Right cardiac atrium (tissue), 5 donors: ENCODE results near the gene CDC6. TPM values are rescaled to one million over a fixed set of nuclear protein-coding genes. Genes with fewer than 3 reads are reported as not detected.
A peak's percentile ranks its signal among the peaks of the same experiment; 100 is the strongest.

ENCODE experiments used
- ATAC-seq, 2 donors: fragments of 200-7000 bp; cut with Tn5 transposase; one replicate each; pipeline versions ENCODE4 v1.8.0 to v1.9.1; 2020; ENCODE audit warnings: moderate library complexity in 2 of 2, mild to moderate bottlenecking in 1 of 2
- DNase-seq, 3 donors: peaks; one replicate each; pipeline ENCODE4 v3.0.0-alpha.2; 2020
- H3K27ac ChIP-seq: one replicate; pipeline ENCODE4 v1.5.1; 2013; ENCODE audit warnings: mild to moderate bottlenecking, low read length, control low read depth, moderate library complexity
- H3K27me3 ChIP-seq: one replicate; pipeline ENCODE4 v1.6.1; 2013; ENCODE audit not compliant: control insufficient read depth, insufficient read depth
- H3K4me1 ChIP-seq: one replicate; pipeline ENCODE4 v1.6.1; 2013; ENCODE audit warnings: low read length; ENCODE audit not compliant: control insufficient read depth, insufficient read depth
- H3K4me3 ChIP-seq: one replicate; pipeline ENCODE4 v1.5.1; 2013; ENCODE audit warnings: low read length, control low read depth
- H3K9me3 ChIP-seq: one replicate; pipeline ENCODE4 v1.6.1; 2013; ENCODE audit warnings: low read length; ENCODE audit not compliant: control insufficient read depth
- WGBS: extraction: QIAGEN DNeasy Blood & Tissue Kit; methylation state at CpG from one replicate; pipeline ENCODE4 v1.1.7; 2013; 5-methylcytosine and 5-hydroxymethylcytosine counted together
- intact Hi-C, 4 donors: fragments of 100-400 bp; cut with DNase I; formaldehyde crosslinking; loops; one replicate each; pipeline versions ENCODE4 v1.11.0 to v1.14.0; 2022 to 2023
- polyA plus RNA-seq: library from polyadenylated mRNA; stranded (reverse); fragments of 200-250 nt; gene quantifications from one replicate; pipeline ENCODE4 v1.2.3, GENCODE V29; 2013
- total RNA-seq, 4 donors: library from RNA; stranded (reverse); fragmentation: NEBNext Ultra II Directional; extraction: Animal tissue kit (Norgen Biotek cat#: 25700); gene quantifications; one replicate each; pipeline ENCODE4 v1.2.1, GENCODE V29; 2021
- donor health status: healthy with polysubstance abuse.
- donor health status: DM: no; HTN: yes; CAD: no.
- donor health status: DM: no; HTN: no; CAD: no.
- donor health status: DM: no; HTN: yes; CAD: no; lungs with severe emphysema.
- donor health status: DM: yes; HTN: yes; CAD: no.

Gene CDC6
- total and polyA plus RNA-seq, 5 donors: 0.36 to 1.8 (median 1.2) TPM

DNA sequence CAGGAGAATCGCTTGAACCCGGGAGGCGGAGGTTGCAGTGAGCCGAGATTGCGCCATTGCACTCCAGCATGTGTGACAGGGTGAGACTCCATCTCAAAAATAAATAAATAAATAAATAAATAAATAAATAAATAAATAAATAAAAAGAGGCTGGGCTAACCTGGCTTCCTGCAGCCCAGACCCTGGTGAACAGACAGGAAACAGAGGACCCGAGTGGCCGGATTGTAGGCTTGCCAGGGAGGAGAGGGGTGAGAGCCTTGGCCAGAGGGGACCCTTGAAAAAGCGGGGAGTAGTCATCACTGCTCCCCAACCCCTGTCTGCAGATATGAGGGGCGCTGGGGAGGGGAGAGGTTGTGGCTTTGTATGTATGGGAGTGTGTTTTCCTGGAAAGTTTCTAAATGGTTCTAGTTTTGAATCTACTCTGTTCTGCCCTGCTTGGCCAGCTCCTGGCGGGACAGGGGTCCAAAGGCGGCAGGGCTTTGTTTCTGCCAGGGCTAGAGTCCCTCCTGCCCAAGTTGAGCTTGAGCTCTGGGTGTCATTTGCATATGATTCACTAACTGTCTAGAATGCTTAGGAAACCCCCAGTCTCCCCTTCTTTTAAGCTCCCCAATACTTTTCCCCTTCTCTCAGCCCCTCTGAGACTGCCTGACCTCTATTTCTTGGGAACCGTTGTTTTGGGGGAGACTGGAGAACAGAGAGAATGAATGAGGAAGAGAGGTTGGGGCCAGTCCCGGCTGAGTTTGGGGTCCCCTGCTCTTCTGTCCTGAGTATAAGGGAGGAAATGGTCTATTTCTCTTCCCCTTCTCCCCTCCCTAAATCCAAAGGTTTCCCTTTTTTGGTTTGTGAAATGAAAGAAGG, 37.7 kb downstream of the CDC6 start:
- Histone ChIP-seq H3K27ac (peak overlapping the region; percentile 57), H3K27me3 (no peaks in the 10 kb centered on the region), H3K4me3 (no peak overlapping the region), H3K9me3 (no peaks in the 10 kb centered on the region), H3K4me1 (peaks cover 61% of the 10 kb centered on the region)
- DNase-seq: peak; percentile 19 to 53 (median 30)
- intact Hi-C loops: no loop called here
- no peak for ATAC-seq
- WGBS: 70% methylated on average over 13 of the region's 13 CpGs

DNA sequence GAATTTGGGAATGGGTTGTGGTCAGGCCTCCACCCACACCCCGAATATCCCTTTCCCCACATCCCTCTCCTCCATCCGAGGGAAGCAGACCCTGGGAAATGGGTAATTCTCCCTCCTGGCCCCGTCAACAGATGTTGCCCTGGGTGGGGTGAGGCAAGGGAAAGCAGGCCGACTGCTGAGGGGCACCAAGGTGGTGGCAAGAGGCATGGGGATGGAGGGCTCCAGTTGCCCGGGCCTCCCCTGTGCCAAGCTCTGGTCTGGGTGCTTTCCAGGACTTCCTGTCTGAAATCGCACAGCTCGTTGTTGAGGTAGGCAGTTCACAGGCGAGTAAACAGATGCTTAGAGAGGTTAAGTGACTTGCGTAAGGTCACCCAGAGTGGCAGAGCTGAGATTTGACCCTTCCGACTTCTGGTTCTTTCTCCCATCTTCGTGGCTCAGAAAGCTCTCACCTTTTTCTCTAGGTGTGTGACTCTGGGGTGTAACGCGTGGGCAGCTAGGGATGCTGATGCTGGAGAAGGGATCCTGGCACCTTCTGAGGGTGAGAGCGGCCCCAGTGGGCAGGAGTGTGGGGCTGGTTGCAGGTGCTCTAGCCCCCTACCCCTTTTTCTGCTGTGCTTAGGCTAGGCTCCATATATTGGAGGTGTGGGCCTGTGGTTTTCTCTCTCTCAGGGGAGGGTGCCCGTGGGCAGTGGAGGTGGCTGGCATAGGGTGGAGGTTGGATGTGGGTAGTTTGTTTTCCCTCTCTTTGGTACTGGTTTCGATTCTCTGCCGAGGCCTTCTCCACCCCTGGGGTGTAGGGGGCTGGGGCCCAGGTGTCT, 38.5 kb downstream of the CDC6 start:
- 52% methylated on average over 17 of the region's 17 CpGs for WGBS
- H3K4me1 ChIP-seq: peaks cover 63% of the 10 kb centered on the region
- H3K9me3 ChIP-seq: no peaks in the 10 kb centered on the region
- intact Hi-C loops: no loop called here
- ATAC-seq (no peak), DNase-seq (peak; percentile 26 to 55 (median 53))
- peak overlapping the region; percentile 57 for H3K27ac ChIP-seq
- H3K4me3 ChIP-seq: no peak overlapping the region
- no peaks in the 10 kb centered on the region for H3K27me3 ChIP-seq

- Histone ChIP-seq H3K4me3 (no peak overlapping the region), H3K27ac (peak overlapping the region; percentile 48), H3K4me1 (peaks cover 63% of the 10 kb centered on the region), H3K9me3 (no peaks in the 10 kb centered on the region), H3K27me3 (no peaks in the 10 kb centered on the region)
- DNase-seq: peak; percentile 50 to 74 (median 53)
- no peak for ATAC-seq
- intact Hi-C loops: no loop called here
- 29% methylated on average over 1 of the region's 1 CpG for WGBS
Measured at GRCh38 chr17:40326832-40327199, 39.1 kb downstream of the CDC6 start.

DNA sequence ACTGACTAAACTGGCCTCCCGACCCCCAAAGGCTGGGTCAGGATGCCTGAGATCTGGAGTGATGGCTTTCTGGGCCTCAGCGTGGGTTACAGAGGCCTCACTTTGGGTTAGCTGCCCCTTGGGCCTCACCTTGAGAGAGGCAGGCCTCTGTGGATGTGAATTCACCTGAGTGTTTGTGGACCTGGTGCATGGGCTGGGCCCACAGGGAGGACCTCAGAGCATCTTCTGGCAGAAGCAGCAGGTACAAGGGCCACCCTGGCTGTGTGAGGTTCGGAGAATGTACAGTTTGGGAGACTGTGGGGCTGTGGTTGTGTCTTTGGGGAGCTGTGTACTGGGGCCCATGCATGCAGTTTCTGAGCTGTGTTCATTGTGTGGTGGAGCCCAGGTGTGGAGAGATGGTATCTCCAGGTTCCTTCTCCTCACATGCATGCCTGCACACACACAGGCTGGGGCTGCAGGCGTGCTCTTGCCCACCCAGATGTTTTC, 39.6 kb downstream of the CDC6 start:
- Histone ChIP-seq H3K4me1 (peaks cover 64% of the 10 kb centered on the region), H3K27me3 (no peaks in the 10 kb centered on the region), H3K4me3 (no peak overlapping the region), H3K9me3 (no peaks in the 10 kb centered on the region), H3K27ac (peak overlapping the region; percentile 48)
- ATAC-seq (no peak), DNase-seq (peak in 2 of 3 donors; percentile 15 to 25)
- intact Hi-C loops: no loop called here
- 72% methylated on average over 4 of the region's 4 CpGs for WGBS

GRCh38 chr17:40327735-40328385, 40.2 kb downstream of the CDC6 start:
- Histone ChIP-seq H3K9me3 (no peaks in the 10 kb centered on the region), H3K4me1 (peaks cover 65% of the 10 kb centered on the region), H3K27ac (peak overlapping the region; percentile 61), H3K4me3 (no peak overlapping the region), H3K27me3 (no peaks in the 10 kb centered on the region)
- DNase-seq: peak; percentile 83 to 92 (median 89)
- intact Hi-C loops: no loop called here
- peak in 1 of 2 donors; percentile 6 for ATAC-seq
- WGBS: 9% methylated on average over 3 of the region's 3 CpGs

DNA sequence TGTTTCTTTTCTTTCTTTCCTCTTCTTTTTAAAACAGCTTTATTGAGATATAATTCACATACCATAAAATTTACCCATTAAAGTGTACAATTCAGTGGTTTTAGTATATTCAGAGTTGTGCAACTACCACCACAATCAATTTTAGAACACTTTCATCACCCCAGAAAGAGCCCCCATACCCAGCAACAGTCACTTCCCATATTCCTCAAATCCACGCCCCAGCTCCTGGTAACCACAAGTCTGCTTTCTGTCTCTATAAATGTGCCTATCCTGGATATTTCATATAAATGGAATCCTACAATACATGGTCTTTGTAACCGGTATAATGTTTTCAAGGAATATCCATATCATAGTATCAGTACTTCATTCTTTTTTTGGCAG, 40.7 kb downstream of the CDC6 start:
- Histone ChIP-seq H3K9me3 (no peaks in the 10 kb centered on the region), H3K4me3 (no peak overlapping the region), H3K4me1 (peaks cover 60% of the 10 kb centered on the region), H3K27ac (no peak overlapping the region), H3K27me3 (no peaks in the 10 kb centered on the region)
- no peak for DNase-seq
- no peak for ATAC-seq
- intact Hi-C loops: no loop called here
- 78% methylated on average over 2 of the region's 2 CpGs for WGBS

DNA sequence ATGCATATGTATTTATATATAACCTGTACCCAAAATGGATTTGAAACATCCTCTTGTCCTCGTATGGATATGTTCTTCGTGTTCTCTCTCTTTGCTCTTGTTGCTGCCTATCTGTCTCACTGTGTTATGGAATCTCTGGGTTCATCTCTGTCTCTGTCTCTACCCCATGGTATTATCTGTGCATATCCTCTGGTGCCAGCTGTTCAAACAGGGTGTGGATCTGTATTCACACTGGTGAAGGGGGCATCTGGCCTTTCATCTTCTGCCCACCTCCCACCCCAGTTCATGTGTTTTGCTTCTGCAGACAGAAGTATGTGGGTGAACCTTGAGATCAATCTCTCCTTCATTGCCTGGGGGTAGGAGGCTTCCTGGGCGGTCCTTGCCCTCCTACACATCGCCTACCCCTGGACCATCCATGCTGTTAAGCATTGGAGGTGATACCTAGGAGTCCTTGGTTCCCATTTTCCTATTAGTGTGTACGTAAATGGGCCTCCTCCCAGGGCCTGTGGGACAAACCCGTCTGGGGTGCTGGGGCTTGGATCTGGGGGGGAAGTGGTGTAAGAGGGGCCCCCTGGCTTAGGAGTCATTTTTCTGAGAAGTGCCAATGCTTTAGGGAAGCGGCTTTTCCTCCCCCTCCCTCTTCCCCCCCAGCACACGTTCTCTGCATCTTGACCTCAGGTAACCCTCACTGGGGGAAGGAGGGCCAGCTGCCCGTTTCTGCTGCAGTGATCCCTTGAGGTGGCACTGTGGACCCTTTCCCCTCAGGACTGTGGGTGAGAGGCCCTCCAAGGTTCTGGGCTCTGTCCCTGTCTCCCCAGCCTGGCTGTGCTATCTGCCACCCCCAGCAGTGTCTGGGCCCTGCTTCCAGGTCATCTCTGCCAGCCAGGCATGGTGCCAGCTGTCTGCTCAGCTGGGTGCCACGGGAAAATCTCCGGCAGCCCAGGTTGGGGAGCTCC, 42.4 kb downstream of the CDC6 start:
- Histone ChIP-seq H3K27me3 (no peaks in the 10 kb centered on the region), H3K27ac (peak overlapping the region; percentile 61), H3K9me3 (no peaks in the 10 kb centered on the region), H3K4me3 (no peak overlapping the region), H3K4me1 (peaks cover 62% of the 10 kb centered on the region)
- intact Hi-C loops: no loop called here
- DNase-seq (peak; percentile 70 to 91 (median 90)), ATAC-seq (peak; percentile 2 to 11)
- WGBS: 28% methylated on average over 11 of the region's 11 CpGs

DNA sequence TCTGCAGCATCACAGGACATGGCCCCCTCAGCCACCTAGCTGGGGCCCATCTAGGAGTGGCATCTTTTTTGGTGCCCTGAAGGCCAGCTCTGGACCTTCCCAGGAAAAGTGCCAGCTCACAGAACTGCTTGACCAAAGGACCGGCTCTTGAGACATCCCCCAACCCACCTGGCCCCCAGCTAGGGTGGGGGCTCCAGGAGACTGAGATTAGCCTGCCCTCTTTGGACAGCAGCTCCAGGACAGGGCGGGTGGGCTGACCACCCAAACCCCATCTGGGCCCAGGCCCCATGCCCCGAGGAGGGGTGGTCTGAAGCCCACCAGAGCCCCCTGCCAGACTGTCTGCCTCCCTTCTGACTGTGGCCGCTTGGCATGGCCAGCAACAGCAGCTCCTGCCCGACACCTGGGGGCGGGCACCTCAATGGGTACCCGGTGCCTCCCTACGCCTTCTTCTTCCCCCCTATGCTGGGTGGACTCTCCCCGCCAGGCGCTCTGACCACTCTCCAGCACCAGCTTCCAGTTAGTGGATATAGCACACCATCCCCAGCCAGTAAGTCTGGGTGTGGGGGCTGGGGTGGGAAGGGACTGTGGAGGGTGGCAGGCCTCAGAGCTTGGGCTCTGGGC, 43.3 kb downstream of the CDC6 start:
- Histone ChIP-seq H3K4me3 (no peak overlapping the region), H3K27me3 (no peaks in the 10 kb centered on the region), H3K4me1 (peaks cover 64% of the 10 kb centered on the region), H3K27ac (peak overlapping the region; percentile 61), H3K9me3 (no peaks in the 10 kb centered on the region)
- intact Hi-C loops: no loop called here
- peak in 2 of 3 donors; percentile 33 to 66 for DNase-seq
- no peak for ATAC-seq
- 87% methylated on average over 10 of the region's 10 CpGs for WGBS

DNA sequence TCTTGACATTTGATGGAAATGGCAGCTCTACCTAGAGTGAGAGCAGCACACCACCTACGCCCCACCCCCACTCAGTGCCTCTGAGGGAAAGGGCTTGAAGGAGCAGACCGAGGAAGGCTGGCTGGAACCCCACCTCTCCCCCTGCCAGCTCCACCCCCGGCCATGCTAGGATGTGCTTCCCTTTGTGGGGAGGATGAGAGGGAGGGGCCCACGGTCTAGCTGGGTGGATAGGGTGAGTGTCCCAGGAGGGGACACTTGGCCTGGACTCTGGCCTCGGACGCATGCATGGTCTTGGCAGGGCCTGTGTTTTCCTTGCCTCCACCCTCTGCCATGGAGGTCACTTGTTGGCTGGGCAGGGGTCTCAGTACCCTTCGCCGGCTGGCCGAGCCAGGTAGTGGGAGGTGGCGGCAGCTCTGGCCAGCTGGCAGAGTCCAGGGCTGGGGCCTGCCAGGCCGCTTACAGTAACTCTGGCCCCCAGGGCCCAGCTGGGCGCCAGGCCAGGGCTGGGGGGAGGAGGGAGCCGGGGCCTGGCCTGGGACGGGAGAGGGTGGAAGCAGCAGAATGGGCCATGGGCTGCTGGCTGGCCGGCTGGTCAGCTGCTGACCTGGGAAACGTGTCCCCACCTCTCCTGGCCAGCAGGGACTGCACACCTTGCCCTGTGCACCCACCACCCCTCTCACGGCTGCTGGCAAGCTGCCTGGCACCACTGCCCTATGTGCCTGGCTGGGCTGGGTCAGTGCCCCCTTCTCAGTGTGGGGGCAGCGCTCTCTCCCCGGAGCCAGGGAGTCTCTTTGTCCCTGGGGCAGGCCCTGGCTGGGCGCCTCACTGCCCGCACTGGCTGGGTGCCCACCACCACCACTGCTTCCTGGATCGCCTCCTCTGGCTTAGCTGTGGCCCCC, 44.3 kb downstream of the CDC6 start:
- peak overlapping the region; percentile 61 for H3K27ac ChIP-seq
- intact Hi-C loops: no loop called here
- H3K27me3 ChIP-seq: no peaks in the 10 kb centered on the region
- no peaks in the 10 kb centered on the region for H3K9me3 ChIP-seq
- H3K4me3 ChIP-seq: no peak overlapping the region
- H3K4me1 ChIP-seq: peaks cover 54% of the 10 kb centered on the region
- DNase-seq (peak; percentile 94 to 98 (median 98)), ATAC-seq (peak; percentile 92 to 94)
- WGBS: 6% methylated on average over 22 of the region's 22 CpGs
